HepG2 (cell line): ENCODE data around the gene NGEF. TPM values are rescaled to one million over a fixed set of nuclear protein-coding genes. Genes with fewer than 3 reads are reported as not detected.

Experiments used
- ATAC-seq: fragments of 200-7000 bp; cut with Tn5 transposase; 3 replicates; pipeline ENCODE4 v1.9.1; 2020; ENCODE audit warnings: mild to moderate bottlenecking, moderate library complexity
- BruUV-seq: library from RNA; stranded (reverse); fragments of 400-500 nt; replicated peaks from 2 replicates; lab custom pipeline; 2021; lab: Mats Ljungman, UMichigan
- CTCF ChIA-PET: fragments of 300-600 bp; formaldehyde crosslinking; extraction: SDS; loops from one replicate; lab custom pipeline; 2021; ENCODE audit warnings: low total read pairs, inconsistent platforms, low intra/inter-chr PET ratio; lab: Yijun Ruan, JAX
- POLR2A ChIA-PET: fragments of 350-600 bp; sonication (Branson Sonifier 250); formaldehyde crosslinking; loops from one replicate; lab custom pipeline; 2020; ENCODE audit warnings: antibody characterized with exemption, inconsistent platforms; lab: Yijun Ruan, JAX
- DNase-seq: peaks from one replicate; pipeline ENCODE4 v3.0.0-alpha.2; 2015; ENCODE audit warnings: low spot score
- FAIRE-seq: peaks from 3 replicates; lab custom pipeline; 2011; peaks lifted over from hg19 to GRCh38; lab: Jason Lieb, UNC
- H2AFZ ChIP-seq: one replicate; pipeline ENCODE4 v1.6.1; 2011; ENCODE audit warnings: low read length, inconsistent platforms
- H3K27ac ChIP-seq: fragments of 300-600 bp; 3 replicates; pipeline ENCODE4 v1.8.0; 2011; ENCODE audit warnings: mixed run types, mild to moderate bottlenecking, mixed read lengths, low read length, inconsistent platforms; ENCODE audit not compliant: insufficient read depth; ENCODE audit errors: extremely low read length
- H3K27me3 ChIP-seq, 2 experiments: fragments of 200-600 bp in 1 of 2; 2 replicates in 1 of 2; 3 replicates in 1 of 2; pipeline versions ENCODE4 v1.6.0 to v1.8.0; 2011; ENCODE audit warnings: low read length in 2 of 2, mild to moderate bottlenecking in 2 of 2, moderate library complexity in 2 of 2, inconsistent platforms in 1 of 2; ENCODE audit not compliant: insufficient read depth in 2 of 2, control insufficient read depth in 1 of 2
- H3K36me3 ChIP-seq, 2 experiments: fragments of 200-600 bp in 1 of 2; replicated peaks in 1 of 2; 2 replicates in 1 of 2; 3 replicates in 1 of 2; pipeline versions ENCODE4 v1.5.1 to v1.8.0; 2011; ENCODE audit warnings: low read length in 2 of 2, inconsistent platforms in 1 of 2; ENCODE audit not compliant: insufficient read depth in 2 of 2, control insufficient read depth in 1 of 2
- H3K4me1 ChIP-seq: 2 replicates; pipeline ENCODE4 v1.5.1; 2012; ENCODE audit warnings: low read length, inconsistent platforms; ENCODE audit not compliant: insufficient read depth
- H3K4me2 ChIP-seq: 2 replicates; pipeline ENCODE4 v1.6.0; 2011; ENCODE audit warnings: low read depth, low read length, inconsistent platforms
- H3K4me3 ChIP-seq, 3 experiments: fragments of 200-600 bp in 1 of 3; sonication (generic), shearing (Covaris generic) in 1 of 3; replicated peaks in 1 of 3; 2 replicates each; pipeline ENCODE4 v1.5.1; 2011 to 2016; ENCODE audit warnings: low read length in 3 of 3, inconsistent platforms in 2 of 3, low read depth in 2 of 3, mild to moderate bottlenecking in 2 of 3, control low read depth in 1 of 3, mixed read lengths in 1 of 3; ENCODE audit not compliant: insufficient read depth in 1 of 3
- H3K79me2 ChIP-seq: one replicate; pipeline ENCODE4 v1.6.1; 2011; ENCODE audit warnings: low read length, inconsistent platforms; ENCODE audit not compliant: insufficient read depth
- H3K9ac ChIP-seq: 2 replicates; pipeline ENCODE4 v1.6.0; 2011; ENCODE audit warnings: mild to moderate bottlenecking, low read depth, low read length, inconsistent platforms; ENCODE audit not compliant: insufficient read depth
- H3K9me3 ChIP-seq: 2 replicates; pipeline ENCODE4 v1.5.1; 2012; ENCODE audit warnings: mild to moderate bottlenecking, low read length
- H4K20me1 ChIP-seq: 2 replicates; pipeline ENCODE4 v1.6.0; 2011; ENCODE audit warnings: inconsistent platforms, mild to moderate bottlenecking, low read length, moderate library complexity; ENCODE audit not compliant: insufficient read depth
- AGO2 ChIP-seq: fragments of 200-400 bp; formaldehyde crosslinking; optimal IDR thresholded peaks from 2 replicates; pipeline ENCODE3; 2017; ENCODE audit warnings: mild to moderate bottlenecking, low read depth, low read length, moderate library complexity
- ARNT2 ChIP-seq: sonication (generic); formaldehyde crosslinking; IDR thresholded peaks from 2 replicates; pipeline ENCODE4 v1.8.0; 2022; ENCODE audit warnings: mild to moderate bottlenecking, low read depth, missing genetic modification reagents, moderate library complexity
- EEA1 ChIP-seq: sonication (generic); formaldehyde crosslinking; IDR thresholded peaks from 2 replicates; pipeline ENCODE4 v1.5.1; 2020; ENCODE audit warnings: mild to moderate bottlenecking, missing genetic modification reagents, borderline replicate concordance
- ETV6 ChIP-seq: sonication (generic); formaldehyde crosslinking; conservative IDR thresholded peaks from 2 replicates; pipeline ENCODE4 v1.4.0; 2020; ENCODE audit warnings: missing genetic modification reagents
- PCBP1 ChIP-seq: fragments of 200-400 bp; formaldehyde crosslinking; IDR thresholded peaks from 2 replicates; pipeline ENCODE4 v1.6.1; 2017; ENCODE audit warnings: mild to moderate bottlenecking, low read depth, low read length, borderline replicate concordance
- POLR2G ChIP-seq: fragments of 200-400 bp; formaldehyde crosslinking; IDR thresholded peaks from 2 replicates; pipeline ENCODE4 v1.6.1; 2018; ENCODE audit warnings: mild to moderate bottlenecking, low read depth, low read length, moderate library complexity
- WGBS: methylation state at CpG from one replicate; pipeline ENCODE4 v1.1.6; 2017; ENCODE audit warnings: low lambda C conversion rate; 5-methylcytosine and 5-hydroxymethylcytosine counted together
- in situ Hi-C: cut with HindIII; loops from 2 replicates; pipeline ENCODE4 v1.10.0; 2017; ENCODE audit warnings: low pct_unique_long_range_greater_than_20kb; ENCODE audit not compliant: extremely low pct_ligation_motif_present
- intact Hi-C: fragments of 100-400 bp; cut with micrococcal nuclease; formaldehyde crosslinking; loops from one replicate; pipeline ENCODE4 v1.10.0; 2022; ENCODE audit not compliant: unreplicated experiment
- polyA plus RNA-seq, 8 experiments: library from polyadenylated mRNA; depleted of rRNA in 3 of 8; stranded (reverse) in 7 of 8; unstranded in 1 of 8; fragments of >200 nt; fragmentation: Illumina TruSeq in 4 of 8; extraction: Trizol in 4 of 8; gene quantifications; 2 replicates each; pipeline versions ENCODE4 v1.2.1 to v1.2.3, GENCODE V29; 2011 to 2016; ENCODE audit warnings: low read depth in 4 of 8, missing spikeins in 1 of 8, mixed read lengths in 1 of 8; ENCODE audit not compliant: insufficient read depth in 1 of 8
- total RNA-seq, 5 experiments: library from RNA; depleted of rRNA; stranded (reverse); fragments of >200 nt; fragmentation: Illumina TruSeq; extraction: Trizol; gene quantifications; 2 replicates each; pipeline ENCODE4 v1.2.3, GENCODE V29; 2016; ENCODE audit warnings: low read depth in 1 of 5

The NGEF gene
- total and polyA plus RNA-seq, 2 of the 13 experiments (the other 11 are each of a cell fraction or from before 2014, with no cell fraction given) = 14.4 to 36.9 TPM

- no peak overlapping the region for H3K4me2 ChIP-seq
- FAIRE-seq = no peak
- no TSS peak for BruUV-seq
- intact Hi-C loops = no loop called here
- 90% methylated on average over 21 of the region's 25 CpGs for WGBS
- H3K9me3 ChIP-seq = no peaks in the 10 kb centered on the region
- H4K20me1 ChIP-seq = peaks cover 3% of the 10 kb centered on the region; the same call in 1 of the 2 replicates
- H2AFZ ChIP-seq = no peak overlapping the region
- H3K36me3 ChIP-seq = peaks cover 10 to 28% of the 10 kb centered on the region in 2 experiments
- no peak for DNase-seq
- H3K4me1 ChIP-seq = peaks cover 12% of the 10 kb centered on the region; the same call in 1 of the 2 replicates
- no peak overlapping the region for H3K27ac ChIP-seq
- H3K79me2 ChIP-seq = no peaks in the 10 kb centered on the region
- in situ Hi-C loops = no loop called here
- ATAC-seq = no peak
- POLR2A ChIA-PET = interaction anchor here (1.7 kb wide), 1 partner anchor 29 kb away, joined by 5 read pairs; no protein-coding TSS in a partner anchor
- H3K27me3 ChIP-seq = no peaks in the 10 kb centered on the region
- TF ChIP-seq POLR2G = peak; percentile 24; the same call in 1 of the 2 replicates
- TF ChIP-seq ARNT2 (CRISPR knock-in tag) = no peak
- peak; percentile 7 for TF ChIP-seq AGO2
- TF ChIP-seq PCBP1 = no peak
- TF ChIP-seq EEA1 (CRISPR knock-in tag) = no peak
- no peak for TF ChIP-seq ETV6
- TF ChIP-seq, all 625 proteins: peak for 2
- no peak overlapping the region for H3K9ac ChIP-seq
- CTCF ChIA-PET = no interaction called here
- no peak overlapping the region for H3K4me3 ChIP-seq
Observed at GRCh38 chr2:232885264-232885961, 127.6 kb downstream of the NGEF start.
